ENCODE results near the gene PLA2G4D.

PLA2G4D gene

DNA sequence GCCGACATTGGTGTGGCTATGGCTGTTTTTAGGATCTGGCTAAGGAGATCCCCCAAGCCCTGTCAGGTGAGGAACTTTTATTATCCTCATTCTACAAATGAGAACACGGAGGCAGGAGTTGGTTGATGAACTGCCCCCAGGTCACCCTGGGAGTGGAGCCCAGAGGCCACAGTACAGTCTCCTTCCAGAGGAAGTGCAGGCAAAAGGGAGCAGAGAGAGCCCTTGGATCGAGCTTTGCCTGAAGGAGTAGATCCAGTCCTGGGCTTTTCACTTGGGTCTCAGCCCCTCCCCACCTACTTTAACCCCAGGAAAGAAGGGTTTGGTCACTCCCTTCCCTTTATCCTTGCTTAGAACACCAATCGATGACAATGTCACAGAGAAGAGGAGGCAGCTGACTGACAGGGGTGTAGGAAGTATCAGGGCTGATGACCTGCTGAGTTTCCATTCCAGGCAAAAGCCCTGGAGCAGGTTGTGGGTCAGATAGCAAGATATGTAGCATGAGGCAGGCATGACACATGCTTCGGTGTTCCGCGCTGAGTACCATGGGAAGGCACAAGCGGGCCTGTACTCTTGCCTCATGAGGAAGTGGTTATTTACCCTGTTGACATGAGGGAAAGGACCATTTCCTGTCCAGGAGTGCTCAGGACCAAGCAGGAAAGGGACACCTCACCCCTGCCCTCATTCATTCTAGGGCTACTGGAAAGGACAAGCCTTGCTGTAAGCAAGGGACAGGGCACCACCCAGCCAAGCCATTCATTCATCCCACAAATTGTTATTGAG, 5.8 kb upstream of the PLA2G4D start:
- no peaks in the 10 kb centered on the region for H4K20me1 ChIP-seq (ENCODE audit: insufficient read depth, low read length)
- no peaks in the 10 kb centered on the region for H3K36me3 ChIP-seq (ENCODE audit: insufficient read depth, low read length)
- H3K4me3 ChIP-seq (ENCODE audit: low read depth in 1 of 2, low read length in 2 of 2), result no peak overlapping the region
- H3K27me3 ChIP-seq (ENCODE audit: insufficient read depth, low read length, poor library complexity), result no peaks in the 10 kb centered on the region
- no peak overlapping the region for H2AFZ ChIP-seq (ENCODE audit: low read depth, low read length)
- H3K4me2 ChIP-seq (ENCODE audit: insufficient read depth, low read length), result no peak overlapping the region
- H3K79me2 ChIP-seq (ENCODE audit: insufficient read depth, low read length), result no peaks in the 10 kb centered on the region
- TF ChIP-seq EZH2 (IDR thresholded peaks at IDR 0.05; ENCODE audit: borderline replicate concordance, low read depth, low read length, severe bottlenecking), result no peak
- TF ChIP-seq, protein P1, sequence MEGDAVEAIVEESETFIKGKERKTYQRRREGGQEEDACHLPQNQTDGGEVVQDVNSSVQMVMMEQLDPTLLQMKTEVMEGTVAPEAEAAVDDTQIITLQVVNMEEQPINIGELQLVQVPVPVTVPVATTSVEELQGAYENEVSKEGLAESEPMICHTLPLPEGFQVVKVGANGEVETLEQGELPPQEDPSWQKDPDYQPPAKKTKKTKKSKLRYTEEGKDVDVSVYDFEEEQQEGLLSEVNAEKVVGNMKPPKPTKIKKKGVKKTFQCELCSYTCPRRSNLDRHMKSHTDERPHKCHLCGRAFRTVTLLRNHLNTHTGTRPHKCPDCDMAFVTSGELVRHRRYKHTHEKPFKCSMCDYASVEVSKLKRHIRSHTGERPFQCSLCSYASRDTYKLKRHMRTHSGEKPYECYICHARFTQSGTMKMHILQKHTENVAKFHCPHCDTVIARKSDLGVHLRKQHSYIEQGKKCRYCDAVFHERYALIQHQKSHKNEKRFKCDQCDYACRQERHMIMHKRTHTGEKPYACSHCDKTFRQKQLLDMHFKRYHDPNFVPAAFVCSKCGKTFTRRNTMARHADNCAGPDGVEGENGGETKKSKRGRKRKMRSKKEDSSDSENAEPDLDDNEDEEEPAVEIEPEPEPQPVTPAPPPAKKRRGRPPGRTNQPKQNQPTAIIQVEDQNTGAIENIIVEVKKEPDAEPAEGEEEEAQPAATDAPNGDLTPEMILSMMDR (IDR thresholded peaks at IDR 0.05; ENCODE audit: borderline replicate concordance, extremely low read depth, low read length, poor library complexity, severe bottlenecking), result no peak
- no peak overlapping the region for H3K9ac ChIP-seq (ENCODE audit: low read depth, low read length)
- DNase-seq (no peak), ATAC-seq (ENCODE audit: insufficient read depth, low read depth) (no peak)
- no peaks in the 10 kb centered on the region for H3K9me3 ChIP-seq (ENCODE audit: insufficient read depth, low read length, severe bottlenecking)
- no peak overlapping the region for H3K27ac ChIP-seq (ENCODE audit: low read length)
- H3K4me1 ChIP-seq (ENCODE audit: insufficient read depth, low read length), result peaks cover 9% of the 10 kb centered on the region

DNA sequence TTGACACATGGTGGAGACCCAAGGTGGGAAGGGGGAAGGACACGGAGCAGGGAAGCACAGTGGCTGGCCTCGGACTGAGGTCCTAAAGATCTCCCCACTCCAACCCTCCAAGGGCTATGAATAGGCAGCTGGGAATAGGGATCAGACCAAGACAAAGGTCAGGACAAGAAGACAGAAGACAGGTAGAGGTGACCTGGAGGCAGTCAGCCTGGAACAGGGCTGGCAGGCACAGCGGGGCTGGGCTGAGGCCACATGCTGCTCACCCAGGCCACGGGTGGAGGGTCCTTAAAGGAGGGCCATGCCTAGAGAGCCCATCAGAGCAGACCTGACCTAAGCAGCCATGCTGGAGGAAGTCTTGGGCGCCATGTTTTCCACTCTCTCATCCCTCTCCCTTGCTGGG, 2.7 kb upstream of the PLA2G4D start:
- H3K9me3 ChIP-seq (ENCODE audit: insufficient read depth, low read length, severe bottlenecking), result no peaks in the 10 kb centered on the region
- no peak overlapping the region for H2AFZ ChIP-seq (ENCODE audit: low read depth, low read length)
- H3K27ac ChIP-seq (ENCODE audit: low read length), result no peak overlapping the region
- no peaks in the 10 kb centered on the region for H3K4me1 ChIP-seq (ENCODE audit: insufficient read depth, low read length)
- H3K4me3 ChIP-seq (ENCODE audit: low read depth in 1 of 2, low read length in 2 of 2), result no peak overlapping the region
- H3K79me2 ChIP-seq (ENCODE audit: insufficient read depth, low read length), result no peaks in the 10 kb centered on the region
- no peaks in the 10 kb centered on the region for H3K27me3 ChIP-seq (ENCODE audit: insufficient read depth, low read length, poor library complexity)
- ATAC-seq (ENCODE audit: insufficient read depth, low read depth) (no peak), DNase-seq (no peak)
- no peak overlapping the region for H3K4me2 ChIP-seq (ENCODE audit: insufficient read depth, low read length)
- no peak overlapping the region for H3K9ac ChIP-seq (ENCODE audit: low read depth, low read length)
- H4K20me1 ChIP-seq (ENCODE audit: insufficient read depth, low read length), result no peaks in the 10 kb centered on the region
- no peaks in the 10 kb centered on the region for H3K36me3 ChIP-seq (ENCODE audit: insufficient read depth, low read length)
- TF ChIP-seq EZH2 (IDR thresholded peaks at IDR 0.05; ENCODE audit: borderline replicate concordance, low read depth, low read length, severe bottlenecking), result no peak
- TF ChIP-seq, protein P1 (IDR thresholded peaks at IDR 0.05; ENCODE audit: borderline replicate concordance, extremely low read depth, low read length, poor library complexity, severe bottlenecking), result no peak

DNA sequence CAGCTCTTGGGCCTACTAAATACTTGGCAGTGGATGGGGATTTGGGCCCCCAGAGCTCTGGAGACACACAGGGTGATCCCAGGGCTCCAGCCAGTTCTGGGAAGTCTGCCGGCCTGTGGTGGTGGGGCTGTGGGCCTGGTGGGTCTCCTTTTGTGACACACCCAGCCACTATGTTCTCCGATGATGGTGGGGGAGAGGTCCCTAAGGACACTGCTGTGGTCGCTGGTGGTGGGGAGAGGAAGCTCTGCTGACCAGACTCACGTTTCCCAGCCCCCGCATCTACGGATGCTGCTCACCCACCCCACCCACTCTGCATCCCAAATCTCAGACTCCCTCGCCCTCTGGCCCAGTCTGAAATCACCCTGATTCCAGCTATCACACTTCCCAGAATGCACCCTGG, 396 bp downstream of the PLA2G4D start:
- Histone ChIP-seq H3K4me3 (ENCODE audit: low read depth in 1 of 2, low read length in 2 of 2) (no peak overlapping the region), H3K79me2 (ENCODE audit: insufficient read depth, low read length) (no peaks in the 10 kb centered on the region), H2AFZ (ENCODE audit: low read depth, low read length) (no peak overlapping the region), H3K36me3 (ENCODE audit: insufficient read depth, low read length) (no peaks in the 10 kb centered on the region), H3K9ac (ENCODE audit: low read depth, low read length) (no peak overlapping the region), H3K4me2 (ENCODE audit: insufficient read depth, low read length) (no peak overlapping the region), H3K4me1 (ENCODE audit: insufficient read depth, low read length) (no peaks in the 10 kb centered on the region), H3K27me3 (ENCODE audit: insufficient read depth, low read length, poor library complexity) (no peaks in the 10 kb centered on the region), H4K20me1 (ENCODE audit: insufficient read depth, low read length) (no peaks in the 10 kb centered on the region), H3K27ac (ENCODE audit: low read length) (no peak overlapping the region), H3K9me3 (ENCODE audit: insufficient read depth, low read length, severe bottlenecking) (no peaks in the 10 kb centered on the region)
- DNase-seq (no peak), ATAC-seq (ENCODE audit: insufficient read depth, low read depth) (no peak)
- TF ChIP-seq, protein P1 (IDR thresholded peaks at IDR 0.05; ENCODE audit: borderline replicate concordance, extremely low read depth, low read length, poor library complexity, severe bottlenecking), result no peak
- TF ChIP-seq EZH2 (IDR thresholded peaks at IDR 0.05; ENCODE audit: borderline replicate concordance, low read depth, low read length, severe bottlenecking), result no peak

All from DND-41 (cell line).